Measurements from ENCODE around the gene OST4.

DNA sequence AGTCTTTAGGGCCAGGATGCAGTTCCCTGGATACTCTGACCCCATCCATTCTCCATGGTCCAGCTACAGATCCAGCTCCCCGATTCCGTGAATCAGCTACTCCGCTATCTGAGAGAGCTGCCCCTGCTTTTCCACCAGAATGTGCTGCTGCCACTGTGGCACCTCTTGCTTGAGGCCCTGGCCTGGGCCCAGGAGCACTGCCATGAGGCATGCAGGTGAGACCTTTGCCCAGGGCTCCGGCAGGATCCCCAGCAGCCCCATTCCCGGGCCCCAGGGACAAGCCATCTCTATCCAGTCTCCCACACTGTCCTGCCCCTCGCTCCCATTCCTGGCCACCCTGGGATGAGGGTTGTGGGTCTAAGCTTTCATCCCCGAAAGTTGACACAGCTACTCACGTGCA is 31.2 kb downstream of the OST4 start:
- TF ChIP-seq POLR2A (IDR thresholded peaks at IDR 0.05) (no peak), EP300 (IDR thresholded peaks at IDR 0.05) (no peak)

Measured in tibial nerve (tissue), 3 donors.